Left ventricle myocardium inferior (tissue), 1 donor: ENCODE results near the gene MMP25. TPM values are rescaled to one million over a fixed set of nuclear protein-coding genes. Genes with fewer than 3 reads are reported as not detected.
"Not testable (repeated sequence)": the region's sequence is repeated elsewhere in the genome, so short reads cannot be mapped to it uniquely, and the experiment has no call there.

Experiments used
- DNase-seq: peaks from one replicate; pipeline ENCODE4 v3.0.0-alpha.2; 2020
- H3K27ac ChIP-seq: fragments of 200-600 bp; replicated peaks from 2 replicates; pipeline ENCODE4 v1.8.0; 2021
- H3K27me3 ChIP-seq: fragments of 200-600 bp; 2 replicates; pipeline ENCODE4 v1.8.0; 2021; ENCODE audit warnings: low read depth
- H3K36me3 ChIP-seq: fragments of 200-600 bp; 2 replicates; pipeline ENCODE4 v1.8.0; 2021
- H3K4me1 ChIP-seq: fragments of 200-600 bp; 2 replicates; pipeline ENCODE4 v1.8.0; 2021
- H3K4me3 ChIP-seq: fragments of 200-600 bp; 2 replicates; pipeline ENCODE4 v1.8.0; 2021; ENCODE audit warnings: mild to moderate bottlenecking, moderate library complexity
- H3K9me3 ChIP-seq: fragments of 200-600 bp; replicated peaks from 2 replicates; pipeline ENCODE4 v1.8.0; 2021
- intact Hi-C: fragments of 100-400 bp; cut with micrococcal nuclease; formaldehyde crosslinking; loops from one replicate; pipeline ENCODE4 v1.11.0; 2022
- total RNA-seq: library from RNA; stranded (reverse); fragmentation: NEBNext Ultra II Directional; extraction: Animal tissue kit (Norgen Biotek cat#: 25700); gene quantifications from one replicate; pipeline ENCODE4 v1.2.1, GENCODE V29; 2021
- TF ChIP-seq, protein P1 (sequence below): fragments of 200-600 bp; IDR thresholded peaks from 2 replicates; pipeline ENCODE4 v1.8.0; 2021; ENCODE audit warnings: antibody characterized with exemption, mild to moderate bottlenecking, borderline replicate concordance
- donor health status: DM: no; HTN: yes; CAD: no; lungs with severe emphysema.

The MMP25 gene
- total RNA-seq, 1 donor from 2014 or later = 1.2 TPM

GRCh38 chr16:3065742-3066439, 19.5 kb downstream of the MMP25 start:
- H3K9me3 ChIP-seq = no peaks in the 10 kb centered on the region
- peaks cover 31% of the 10 kb centered on the region for H3K4me1 ChIP-seq
- peak overlapping the region; percentile 69 for H3K4me3 ChIP-seq
- H3K27ac ChIP-seq = peak overlapping the region; percentile 80
- intact Hi-C loops = no loop called here
- DNase-seq = no peak
- H3K36me3 ChIP-seq = peaks cover 9% of the 10 kb centered on the region
- no peaks in the 10 kb centered on the region for H3K27me3 ChIP-seq
- TF ChIP-seq, protein P1, sequence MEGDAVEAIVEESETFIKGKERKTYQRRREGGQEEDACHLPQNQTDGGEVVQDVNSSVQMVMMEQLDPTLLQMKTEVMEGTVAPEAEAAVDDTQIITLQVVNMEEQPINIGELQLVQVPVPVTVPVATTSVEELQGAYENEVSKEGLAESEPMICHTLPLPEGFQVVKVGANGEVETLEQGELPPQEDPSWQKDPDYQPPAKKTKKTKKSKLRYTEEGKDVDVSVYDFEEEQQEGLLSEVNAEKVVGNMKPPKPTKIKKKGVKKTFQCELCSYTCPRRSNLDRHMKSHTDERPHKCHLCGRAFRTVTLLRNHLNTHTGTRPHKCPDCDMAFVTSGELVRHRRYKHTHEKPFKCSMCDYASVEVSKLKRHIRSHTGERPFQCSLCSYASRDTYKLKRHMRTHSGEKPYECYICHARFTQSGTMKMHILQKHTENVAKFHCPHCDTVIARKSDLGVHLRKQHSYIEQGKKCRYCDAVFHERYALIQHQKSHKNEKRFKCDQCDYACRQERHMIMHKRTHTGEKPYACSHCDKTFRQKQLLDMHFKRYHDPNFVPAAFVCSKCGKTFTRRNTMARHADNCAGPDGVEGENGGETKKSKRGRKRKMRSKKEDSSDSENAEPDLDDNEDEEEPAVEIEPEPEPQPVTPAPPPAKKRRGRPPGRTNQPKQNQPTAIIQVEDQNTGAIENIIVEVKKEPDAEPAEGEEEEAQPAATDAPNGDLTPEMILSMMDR = no peak

DNA sequence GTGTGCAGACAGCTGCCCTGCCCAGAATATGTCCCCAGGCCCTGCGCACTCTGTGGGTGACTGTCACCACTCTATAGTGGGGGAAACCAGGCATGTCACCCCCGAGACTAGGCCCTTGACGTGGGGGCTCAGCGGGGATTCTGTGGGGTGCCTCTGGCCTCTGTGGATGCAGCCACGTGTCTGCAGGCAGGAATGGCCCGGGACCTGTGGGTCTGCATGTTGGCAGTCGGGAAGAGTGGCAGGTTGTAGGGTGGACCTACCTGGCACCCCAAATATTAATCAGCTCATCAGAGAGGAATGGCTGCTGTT, 20.0 kb downstream of the MMP25 start:
- peaks cover 31% of the 10 kb centered on the region for H3K4me1 ChIP-seq
- TF ChIP-seq, protein P1 = no peak
- peaks cover 9% of the 10 kb centered on the region for H3K36me3 ChIP-seq
- H3K27ac ChIP-seq = peak overlapping the region; percentile 80
- H3K27me3 ChIP-seq = no peaks in the 10 kb centered on the region
- no peaks in the 10 kb centered on the region for H3K9me3 ChIP-seq
- no peak for DNase-seq
- intact Hi-C loops = no loop called here
- peak overlapping the region; percentile 69 for H3K4me3 ChIP-seq

- no peaks in the 10 kb centered on the region for H3K27me3 ChIP-seq
- no peak overlapping the region for H3K27ac ChIP-seq
- DNase-seq = no peak
- H3K36me3 ChIP-seq = peaks cover 9% of the 10 kb centered on the region
- TF ChIP-seq, protein P1 = no peak
- H3K4me1 ChIP-seq = peaks cover 31% of the 10 kb centered on the region
- no peak overlapping the region for H3K4me3 ChIP-seq
- no peaks in the 10 kb centered on the region for H3K9me3 ChIP-seq
- intact Hi-C loops = no loop called here
Measured at GRCh38 chr16:3068487-3068886, 22.1 kb downstream of the MMP25 start.

GRCh38 chr16:3069146-3069545, 22.8 kb downstream of the MMP25 start:
- H3K4me1 ChIP-seq = peaks cover 30% of the 10 kb centered on the region
- H3K27ac ChIP-seq, H3K27me3 ChIP-seq, H3K36me3 ChIP-seq, H3K9me3 ChIP-seq, intact Hi-C loops, H3K4me3 ChIP-seq, DNase-seq: not testable (repeated sequence)

GRCh38 chr16:3070608-3071111, 24.3 kb downstream of the MMP25 start:
- peaks cover 9% of the 10 kb centered on the region for H3K36me3 ChIP-seq
- H3K27ac ChIP-seq = no peak overlapping the region
- intact Hi-C loops = no loop called here
- H3K4me1 ChIP-seq = peaks cover 25% of the 10 kb centered on the region
- no peak for DNase-seq
- no peaks in the 10 kb centered on the region for H3K9me3 ChIP-seq
- H3K4me3 ChIP-seq = no peak overlapping the region
- no peaks in the 10 kb centered on the region for H3K27me3 ChIP-seq
- TF ChIP-seq, protein P1 = no peak

- TF ChIP-seq, protein P1 = no peak
- Histone ChIP-seq H3K27ac (no peak overlapping the region), H3K9me3 (no peaks in the 10 kb centered on the region), H3K36me3 (peaks cover 9% of the 10 kb centered on the region), H3K4me1 (peaks cover 25% of the 10 kb centered on the region), H3K27me3 (no peaks in the 10 kb centered on the region), H3K4me3 (no peak overlapping the region)
- DNase-seq = no peak
- intact Hi-C loops = no loop called here
Measured at GRCh38 chr16:3071655-3072054, 25.3 kb downstream of the MMP25 start.

GRCh38 chr16:3072148-3072547, 25.8 kb downstream of the MMP25 start:
- intact Hi-C loops, H3K9me3 ChIP-seq, DNase-seq, H3K4me3 ChIP-seq, H3K36me3 ChIP-seq, H3K27me3 ChIP-seq, H3K27ac ChIP-seq: not testable (repeated sequence)
- H3K4me1 ChIP-seq = peaks cover 24% of the 10 kb centered on the region

GRCh38 chr16:3072576-3073263, 26.4 kb downstream of the MMP25 start:
- Histone ChIP-seq H3K36me3 (peaks cover 12% of the 10 kb centered on the region), H3K4me1 (peaks cover 19% of the 10 kb centered on the region)
- H3K9me3 ChIP-seq, H3K27me3 ChIP-seq, H3K27ac ChIP-seq, intact Hi-C loops, H3K4me3 ChIP-seq, DNase-seq: not testable (repeated sequence)
